Measurements from ENCODE around the gene KIRREL1.

KIRREL1 gene

GRCh38 chr1:157993147-157993917 is at the start of gene KIRREL1:
KIRREL1 (plus strand) TSS chr1:157993645; CDS start chr1:157993677, 32 bp downstream.
- in situ Hi-C loops (cut with MboI; ENCODE audit: low pct_unique_long_range_greater_than_20kb, low sequenced_read_pairs), result no loop called here
- peak; percentile 65 for DNase-seq

GRCh38 chr1:157944663-157945280 is 48.7 kb upstream of the KIRREL1 start:
- in situ Hi-C loops (cut with MboI; ENCODE audit: low pct_unique_long_range_greater_than_20kb, low sequenced_read_pairs), result no loop called here
- DNase-seq, result no peak

GRCh38 chr1:157948312-157949073 is 45.0 kb upstream of the KIRREL1 start:
- in situ Hi-C loops (cut with MboI; ENCODE audit: low pct_unique_long_range_greater_than_20kb, low sequenced_read_pairs), result no loop called here
- DNase-seq, result peak; percentile 40

- in situ Hi-C loops (cut with MboI; ENCODE audit: low pct_unique_long_range_greater_than_20kb, low sequenced_read_pairs), result no loop called here
- DNase-seq, result no peak
Observed at GRCh38 chr1:157949074-157949354, 44.4 kb upstream of the KIRREL1 start.

GRCh38 chr1:157951230-157951629 is 42.2 kb upstream of the KIRREL1 start:
- in situ Hi-C loops (cut with MboI; ENCODE audit: low pct_unique_long_range_greater_than_20kb, low sequenced_read_pairs), result no loop called here
- no peak for DNase-seq

GRCh38 chr1:157952601-157953000 is 40.8 kb upstream of the KIRREL1 start:
- in situ Hi-C loops (cut with MboI; ENCODE audit: low pct_unique_long_range_greater_than_20kb, low sequenced_read_pairs), result no loop called here
- DNase-seq, result no peak

GRCh38 chr1:157955221-157955620 is 38.2 kb upstream of the KIRREL1 start:
- no peak for DNase-seq
- in situ Hi-C loops (cut with MboI; ENCODE audit: low pct_unique_long_range_greater_than_20kb, low sequenced_read_pairs), result no loop called here

GRCh38 chr1:157955857-157956256 is 37.6 kb upstream of the KIRREL1 start:
- in situ Hi-C loops (cut with MboI; ENCODE audit: low pct_unique_long_range_greater_than_20kb, low sequenced_read_pairs), result no loop called here
- peak; percentile 21 for DNase-seq

GRCh38 chr1:157956732-157957131 is 36.7 kb upstream of the KIRREL1 start:
- in situ Hi-C loops (cut with MboI; ENCODE audit: low pct_unique_long_range_greater_than_20kb, low sequenced_read_pairs), result no loop called here
- no peak for DNase-seq

GRCh38 chr1:157958263-157958662 is 35.2 kb upstream of the KIRREL1 start:
- in situ Hi-C loops (cut with MboI; ENCODE audit: low pct_unique_long_range_greater_than_20kb, low sequenced_read_pairs), result no loop called here
- DNase-seq, result no peak

- DNase-seq, result no peak
- in situ Hi-C loops (cut with MboI; ENCODE audit: low pct_unique_long_range_greater_than_20kb, low sequenced_read_pairs), result no loop called here
Observed at GRCh38 chr1:157959750-157960149, 33.7 kb upstream of the KIRREL1 start.

- in situ Hi-C loops (cut with MboI; ENCODE audit: low pct_unique_long_range_greater_than_20kb, low sequenced_read_pairs), result no loop called here
- DNase-seq, result no peak
Observed at GRCh38 chr1:157960773-157961172, 32.7 kb upstream of the KIRREL1 start.

- no peak for DNase-seq
- in situ Hi-C loops (cut with MboI; ENCODE audit: low pct_unique_long_range_greater_than_20kb, low sequenced_read_pairs), result no loop called here
Observed at GRCh38 chr1:157961805-157962762, 31.4 kb upstream of the KIRREL1 start.

GRCh38 chr1:157963713-157964112 is 29.7 kb upstream of the KIRREL1 start:
- in situ Hi-C loops (cut with MboI; ENCODE audit: low pct_unique_long_range_greater_than_20kb, low sequenced_read_pairs), result no loop called here

GRCh38 chr1:157965584-157965983 is 27.9 kb upstream of the KIRREL1 start:
- DNase-seq, result no peak
- in situ Hi-C loops (cut with MboI; ENCODE audit: low pct_unique_long_range_greater_than_20kb, low sequenced_read_pairs), result no loop called here

More at GRCh38 chr1:157963713-157964112, 29.7 kb upstream of the KIRREL1 start:
- DNase-seq, result peak; percentile 74

- no peak for DNase-seq
- in situ Hi-C loops (cut with MboI; ENCODE audit: low pct_unique_long_range_greater_than_20kb, low sequenced_read_pairs), result no loop called here
Observed at GRCh38 chr1:157966031-157966537, 27.4 kb upstream of the KIRREL1 start.

GRCh38 chr1:157967205-157967604 is 26.2 kb upstream of the KIRREL1 start:
- in situ Hi-C loops (cut with MboI; ENCODE audit: low pct_unique_long_range_greater_than_20kb, low sequenced_read_pairs), result no loop called here
- DNase-seq, result no peak

GRCh38 chr1:157968508-157968907 is 24.9 kb upstream of the KIRREL1 start:
- DNase-seq, result peak; percentile 37
- in situ Hi-C loops (cut with MboI; ENCODE audit: low pct_unique_long_range_greater_than_20kb, low sequenced_read_pairs), result no loop called here

- DNase-seq, result no peak
- in situ Hi-C loops (cut with MboI; ENCODE audit: low pct_unique_long_range_greater_than_20kb, low sequenced_read_pairs), result no loop called here
Observed at GRCh38 chr1:157968946-157969345, 24.5 kb upstream of the KIRREL1 start.
